Adrenal gland (tissue), 5 donors: ENCODE measurements around the gene E2F1.

Source experiments
- CTCF ChIP-seq, 6 experiments: fragments of 450-650 bp in 4 of 6; fragments of 200-600 bp in 2 of 6; sonication (generic) in 1 of 6; IDR thresholded peaks; 1 replicate in 5 of 6; 2 replicates in 1 of 6; pipeline versions ENCODE4 v1.5.1 to v1.8.0; 2016 to 2021; ENCODE audit warnings: antibody characterized with exemption in 6 of 6, mild to moderate bottlenecking in 2 of 6, moderate library complexity in 1 of 6
- POLR2A ChIP-seq, 2 donors: fragments of 450-650 bp; IDR thresholded peaks; one replicate each; pipeline ENCODE4 v1.6.1; 2017; ENCODE audit warnings: antibody characterized with exemption in 2 of 2, mild to moderate bottlenecking in 2 of 2, moderate library complexity in 1 of 2
- donor health status: DM: no; HTN: no; CAD: no.

- TF ChIP-seq CTCF (IDR thresholded peaks at IDR 0.05) (no peak), POLR2A (IDR thresholded peaks at IDR 0.05) (no peak)
These were observed 3.3 kb upstream of the E2F1 start for GRCh38 chr20:33689493-33689892.
